ENCODE results near the gene DUSP14. TPM values are rescaled to one million over a fixed set of nuclear protein-coding genes. Genes with fewer than 3 reads are reported as not detected.

Gene DUSP14
- total and polyA plus RNA-seq, 2 of the 8 experiments (the other 6 are each of a cell fraction or from before 2014, with no cell fraction given) = 22.1 to 37.9 TPM

- FAIRE-seq = no peak
- Histone ChIP-seq H2BK5ac (ENCODE audit: low read depth, low read length) (no peak overlapping the region), H3K9ac (replicated peaks in 1 of 4; ENCODE audit: extremely low read depth in 1 of 4, low read depth in 3 of 4, low read length in 3 of 4) (no peak overlapping the region), H3K4me3 (ENCODE audit: extremely low read depth in 1 of 4, insufficient read depth in 2 of 4, low read depth in 3 of 4, low read length in 4 of 4) (no peak overlapping the region), H2BK120ac (replicated peaks; ENCODE audit: low read depth, low read length) (no peak overlapping the region), H3K9me3 (ENCODE audit: insufficient read depth in 2 of 2, low read depth in 1 of 2, low read length in 1 of 2) (no peaks in the 10 kb centered on the region), H3K27ac (ENCODE audit: low read depth, low read length) (no peak overlapping the region), H3K23ac (ENCODE audit: insufficient read length) (no peak overlapping the region), H2BK20ac (ENCODE audit: low read length) (no peak overlapping the region), H3K36me3 (ENCODE audit: control insufficient read depth in 2 of 4, insufficient read depth in 4 of 4, low read length in 3 of 4) (peaks cover 4 to 42% (median 20%) of the 10 kb centered on the region in 4 experiments), H3K27me3 (replicated peaks in 1 of 4; ENCODE audit: control insufficient read depth in 3 of 4, extremely low read depth in 1 of 4, insufficient read depth in 3 of 4, low read length in 3 of 4) (no peaks in the 10 kb centered on the region), H3K23me2 (ENCODE audit: low read depth, low read length) (no peaks in the 10 kb centered on the region), H3K4me2 (ENCODE audit: insufficient read depth in 1 of 2, low read depth in 2 of 2, low read length in 2 of 2) (no peak overlapping the region), H3K18ac (ENCODE audit: extremely low read depth, low read length) (no peak overlapping the region), H4K91ac (replicated peaks; ENCODE audit: insufficient read length, low read length) (no peak overlapping the region), H4K8ac (ENCODE audit: extremely low read depth, insufficient read depth, low read length) (no peak overlapping the region), H3K56ac (replicated peaks; ENCODE audit: insufficient read length, low read depth, low read length) (no peak overlapping the region), H3K4ac (replicated peaks; ENCODE audit: insufficient read length, low read depth, low read length) (no peak overlapping the region), H4K20me1 (replicated peaks in 1 of 2; ENCODE audit: control insufficient read depth in 1 of 2, insufficient read depth in 2 of 2, low read length in 2 of 2) (no peaks in the 10 kb centered on the region), H2AK5ac (ENCODE audit: low read depth, low read length) (no peak overlapping the region), H2AFZ (ENCODE audit: low read length) (no peak overlapping the region), H3K4me1 (replicated peaks in 1 of 4; ENCODE audit: control insufficient read depth in 3 of 4, insufficient read depth in 4 of 4, low read length in 3 of 4) (no peaks in the 10 kb centered on the region), H2BK12ac (ENCODE audit: low read depth, low read length) (no peak overlapping the region), H3K14ac (ENCODE audit: insufficient read length) (no peak overlapping the region), H3K79me2 (ENCODE audit: control insufficient read depth in 1 of 2, insufficient read depth in 2 of 2, low read length in 2 of 2) (no peaks in the 10 kb centered on the region), H3K79me1 (ENCODE audit: low read depth, low read length) (no peaks in the 10 kb centered on the region), H2BK15ac (ENCODE audit: low read length) (no peak overlapping the region), H4K5ac (ENCODE audit: insufficient read length, low read depth, low read length) (no peak overlapping the region)
- no peak for TF ChIP-seq NRF1 (IDR thresholded peaks at IDR 0.05; ENCODE audit: low read depth, low read length)
- CTCF ChIA-PET (ENCODE audit: partially characterized antibody) = interaction anchor here (0.6 to 2.5 kb wide), 5 partner anchors 9 to 34 kb away, joined by 3 to 10 read pairs (median 3); no protein-coding TSS in a partner anchor
- POLR2A ChIA-PET (ENCODE audit: partially characterized antibody) = interaction anchor here (0.9 to 1.4 kb wide), 3 partner anchors 10 to 78 kb away, joined by 3 read pairs; no protein-coding TSS in a partner anchor
- WGBS, 2 experiments (ENCODE audit: extremely low coverage in 1 of 2, insufficient coverage in 1 of 2, insufficient read length in 1 of 2, insufficient replicate concordance in 2 of 2, low coverage in 1 of 2, low lambda C conversion rate in 2 of 2, missing lambda C conversion rate in 1 of 2) = 92% methylated on average over 5 of the region's 5 CpGs; no CpG with 5 or more reads in 1 of the 2 experiments
- DNase-seq (ENCODE audit: low read depth in 1 of 2, low spot score in 2 of 2) = no peak
Measured at GRCh38 chr17:37535906-37536305, 46.2 kb downstream of the DUSP14 start.
